ENCODE results near the gene SLIT1.

Gene SLIT1

DNA sequence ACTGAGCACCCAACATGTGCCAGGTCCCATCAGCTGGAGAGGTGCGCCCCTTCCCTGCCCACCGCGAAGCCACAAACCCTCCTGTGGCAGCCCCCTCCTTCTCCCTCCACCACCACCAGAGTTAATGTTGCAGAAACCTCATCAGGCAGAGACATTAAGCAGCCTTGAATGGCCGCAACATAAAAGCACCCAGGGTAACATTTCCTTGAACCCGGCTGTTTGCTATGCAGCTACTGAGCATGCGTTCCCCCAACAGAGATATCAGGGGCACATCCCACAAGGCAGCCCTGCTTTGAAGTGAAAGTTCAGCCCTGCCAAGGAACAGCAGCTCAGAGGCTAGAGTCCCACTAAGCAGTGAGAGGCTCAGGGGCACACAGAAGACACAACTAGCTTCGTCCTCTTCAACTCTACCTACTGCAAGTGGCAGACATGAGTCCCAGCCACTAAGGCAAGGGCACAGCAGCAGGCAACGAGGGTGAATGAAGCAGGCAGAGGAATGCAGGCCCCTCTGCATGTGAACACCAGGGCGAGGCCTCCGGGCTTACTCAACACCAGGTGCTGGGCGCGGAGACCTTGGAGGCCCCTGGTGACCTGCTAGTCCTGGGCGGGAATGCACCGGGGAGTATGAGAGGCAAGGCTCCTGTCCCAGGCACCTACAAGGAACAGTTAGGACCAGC lies 107.4 kb downstream of the SLIT1 start:
- no peak for DNase-seq

- no peak for DNase-seq
Observed at GRCh38 chr10:97076781-97077180, 109.0 kb downstream of the SLIT1 start.

GRCh38 chr10:97075961-97076525 lies 109.7 kb downstream of the SLIT1 start:
- DNase-seq: peak; percentile 82

- DNase-seq: no peak
Observed at GRCh38 chr10:97075421-97075820, 110.3 kb downstream of the SLIT1 start.

DNA sequence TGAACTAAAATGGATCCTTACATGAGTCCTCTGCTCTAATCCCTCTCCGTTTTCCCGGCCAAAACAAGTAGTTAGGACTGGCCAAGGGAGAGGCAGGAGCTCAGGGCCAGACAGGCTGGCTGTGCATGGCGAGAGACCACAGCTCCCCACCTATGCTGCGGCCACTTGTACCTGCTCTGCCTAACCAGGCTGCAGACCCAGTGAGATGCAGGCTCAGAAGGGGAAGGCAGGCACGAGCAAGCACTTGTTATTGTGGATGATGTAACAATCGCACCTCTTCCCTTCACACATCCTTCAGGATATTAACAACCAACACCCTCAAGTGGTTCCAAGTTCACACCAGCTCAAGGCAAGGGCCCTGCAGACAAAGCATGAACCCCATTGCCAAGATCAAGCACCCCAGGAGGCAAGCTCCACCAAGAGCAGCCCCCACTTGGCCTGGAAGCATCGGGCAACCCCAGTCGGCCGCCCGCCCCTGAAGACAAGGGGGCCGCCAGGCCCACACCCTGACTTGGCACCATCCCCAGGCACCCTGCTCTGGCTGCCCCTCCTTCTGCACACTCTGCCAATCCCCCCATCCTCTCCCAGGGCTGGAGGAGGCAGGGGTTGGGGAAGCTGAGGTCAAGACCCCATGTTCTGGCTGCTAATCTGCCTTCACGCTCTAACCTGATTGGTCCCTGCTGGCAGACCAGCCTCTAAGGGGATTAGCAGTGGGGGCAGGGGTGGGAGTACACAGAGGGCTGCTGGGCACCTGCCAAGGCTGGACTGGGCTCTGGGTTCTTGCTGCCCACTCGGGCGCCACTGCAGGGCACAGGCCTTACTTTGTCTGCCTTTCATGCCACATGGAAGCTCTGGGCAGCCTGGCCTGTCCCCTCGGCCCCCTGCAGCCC lies 111.3 kb downstream of the SLIT1 start:
- DNase-seq: no peak

- DNase-seq: peak; percentile 67
Observed at GRCh38 chr10:97072851-97073665, 112.7 kb downstream of the SLIT1 start.

DNA sequence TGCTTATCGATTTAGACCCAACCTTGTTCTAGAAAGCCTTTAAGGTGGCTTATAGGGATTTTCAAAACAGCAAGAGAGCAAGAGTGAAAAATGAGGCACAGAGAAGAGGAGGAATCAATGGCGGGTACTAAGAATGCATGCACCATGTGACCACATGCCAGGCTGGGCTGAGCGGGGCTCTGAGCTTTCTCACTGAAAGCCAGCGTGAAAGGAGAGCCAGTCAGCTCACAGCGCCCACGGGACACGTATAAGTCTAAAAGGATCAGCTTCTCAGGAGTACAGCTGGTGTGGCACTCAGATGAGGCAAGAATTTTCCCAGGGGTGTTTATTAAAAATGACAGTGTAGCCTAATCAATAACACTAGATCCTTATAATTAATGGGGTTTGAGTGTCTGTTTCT lies 114.3 kb downstream of the SLIT1 start:
- DNase-seq: no peak

GRCh38 chr10:97069576-97070362 lies 116.0 kb downstream of the SLIT1 start:
- no peak for DNase-seq

DNA sequence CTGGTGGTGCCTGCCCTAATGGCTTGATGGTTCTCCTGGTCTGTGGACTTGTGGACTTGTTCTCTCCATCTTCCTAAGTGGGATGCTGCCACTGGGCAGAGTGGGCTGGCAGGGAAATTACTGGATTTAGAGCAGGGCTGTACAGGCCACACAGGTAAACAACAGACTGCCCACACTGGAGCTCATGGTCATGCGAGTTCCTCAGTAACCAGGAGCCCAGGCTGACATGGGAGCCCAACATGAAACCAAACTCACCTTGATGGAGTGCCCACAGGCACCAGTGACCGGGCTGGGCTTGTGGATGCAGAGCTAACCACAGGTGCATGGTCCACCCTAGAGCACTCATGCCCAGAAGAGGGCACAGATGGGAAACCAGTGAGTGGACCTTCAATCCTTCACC lies 116.7 kb downstream of the SLIT1 start:
- no peak for DNase-seq

GRCh38 chr10:97067716-97068391 lies 117.9 kb downstream of the SLIT1 start:
- no peak for DNase-seq

GRCh38 chr10:97066877-97067555 lies 118.7 kb downstream of the SLIT1 start:
- no peak for DNase-seq

- DNase-seq: no peak
Observed at GRCh38 chr10:97065686-97066660, 119.8 kb downstream of the SLIT1 start.

- peak; percentile 44 for DNase-seq
Observed at GRCh38 chr10:97065128-97065527, 120.6 kb downstream of the SLIT1 start.

DNA sequence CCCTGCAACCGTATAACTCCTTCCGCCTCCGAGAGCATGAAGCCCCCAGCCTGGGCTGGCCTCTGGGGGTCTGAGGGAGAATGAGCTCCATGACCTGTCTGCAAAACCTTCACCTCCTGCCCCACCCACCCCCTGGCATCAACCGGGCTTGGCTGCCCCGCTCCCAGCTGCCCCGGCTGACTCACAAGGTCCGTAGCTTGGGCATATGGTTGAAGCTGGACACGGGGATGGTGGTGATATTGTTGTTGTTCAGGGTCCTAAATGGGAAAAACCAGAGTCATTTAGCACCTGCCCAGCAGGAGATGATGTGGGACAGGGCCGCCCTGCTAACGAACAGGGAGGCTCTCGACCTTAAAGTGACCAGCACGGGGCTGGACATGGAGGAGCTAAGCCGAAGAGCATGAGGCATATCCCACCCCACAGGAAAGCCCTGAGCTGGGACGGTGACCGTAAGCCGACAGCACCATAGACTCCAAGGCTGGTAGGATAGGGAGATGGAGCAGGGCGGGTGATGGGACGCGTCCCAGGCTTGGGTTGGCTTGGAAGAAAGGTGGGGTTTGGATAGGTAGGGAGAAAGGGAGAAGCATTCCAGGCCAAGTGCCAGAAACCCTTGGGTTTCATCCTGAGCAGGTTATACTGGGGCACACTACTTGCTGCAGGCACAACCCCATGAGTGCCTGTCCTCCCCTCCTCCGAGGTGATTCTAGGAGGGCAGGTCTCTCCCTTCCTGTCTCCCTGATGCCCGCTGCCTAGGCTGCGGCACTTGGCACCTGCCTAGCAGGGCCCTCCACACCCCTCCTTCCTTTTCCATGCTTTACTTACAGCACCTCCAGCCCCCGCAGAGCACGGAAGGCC lies 121.5 kb downstream of the SLIT1 start:
- DNase-seq: no peak

- DNase-seq: no peak
Observed at GRCh38 chr10:97063271-97063982, 122.3 kb downstream of the SLIT1 start.

DNA sequence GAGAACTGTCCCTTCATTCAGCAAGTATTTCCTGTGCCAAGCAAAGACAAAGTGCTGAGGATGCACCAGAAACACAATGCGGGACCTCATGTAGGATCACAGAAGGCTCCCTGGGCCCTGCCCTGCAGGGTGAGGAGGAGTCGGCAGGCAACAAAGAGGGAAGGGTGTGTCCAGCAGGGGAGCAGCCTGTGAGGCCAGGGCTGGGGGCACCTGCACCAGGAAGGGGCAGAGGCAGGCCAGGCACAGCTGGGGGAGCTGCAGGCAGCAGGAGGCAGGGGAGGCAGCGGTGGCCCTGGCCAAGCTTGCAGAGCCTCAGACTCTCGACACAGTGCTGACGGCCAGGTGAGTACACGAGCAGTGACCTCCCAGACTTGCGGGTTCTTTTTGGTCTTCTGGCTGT lies 123.3 kb downstream of the SLIT1 start:
- DNase-seq: no peak

GRCh38 chr10:97062046-97062445 lies 123.7 kb downstream of the SLIT1 start:
- DNase-seq: no peak

DNA sequence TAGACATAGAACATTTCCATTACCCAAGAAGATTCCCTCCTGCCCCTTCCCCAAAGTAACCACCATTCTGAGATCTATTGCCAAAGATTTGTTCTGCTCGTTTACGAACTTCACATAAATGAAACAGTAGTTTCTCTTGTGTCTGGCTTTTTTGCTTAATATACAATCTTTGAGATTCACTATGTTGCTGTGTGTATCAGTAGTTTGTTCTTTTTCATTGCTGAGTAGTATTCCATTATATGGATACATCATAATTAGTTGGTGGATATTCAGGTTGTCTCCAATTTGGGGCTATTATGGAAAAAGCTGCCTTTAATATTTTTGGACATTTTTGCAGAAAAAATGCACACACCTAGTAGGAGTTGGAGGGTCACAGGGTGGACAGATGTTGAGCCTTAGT lies 124.3 kb downstream of the SLIT1 start:
- DNase-seq: no peak

All from NCI-H146 (cell line).